GM18520 (cell line): ENCODE data around the gene UBTFL1.
A peak's percentile ranks its signal among the peaks of the same experiment; 100 is the strongest.
"Not testable (repeated sequence)": the region's sequence is repeated elsewhere in the genome, so short reads cannot be mapped to it uniquely, and the experiment has no call there.

Source experiments
- ATAC-seq: cut with Tn5 transposase; IDR thresholded peaks from one replicate; pipeline ENCODE4 v1.9.1; 2021; ENCODE audit not compliant: unreplicated experiment

Gene UBTFL1

GRCh38 chr11:90085650-90086049 lies at the start of gene UBTFL1:
TSS of gene UBTFL1 (plus strand) at chr11:90085950. CDS start at chr11:90085950, 0 bp downstream.
- ATAC-seq, result not testable (repeated sequence)

- not testable (repeated sequence) for ATAC-seq
Measured at GRCh38 chr11:90051591-90052209, 34.0 kb upstream of the UBTFL1 start.

- not testable (repeated sequence) for ATAC-seq
Measured at GRCh38 chr11:90052311-90052710, 33.4 kb upstream of the UBTFL1 start.

GRCh38 chr11:90053545-90053944 lies 32.2 kb upstream of the UBTFL1 start:
- ATAC-seq, result not testable (repeated sequence)

- ATAC-seq, result not testable (repeated sequence)
Measured at GRCh38 chr11:90088731-90089130, 3.0 kb downstream of the UBTFL1 start.

- not testable (repeated sequence) for ATAC-seq
Measured at GRCh38 chr11:90095230-90095924, 9.6 kb downstream of the UBTFL1 start.

- ATAC-seq, result not testable (repeated sequence)
Measured at GRCh38 chr11:90098261-90098660, 12.5 kb downstream of the UBTFL1 start.

- ATAC-seq, result no peak
Measured at GRCh38 chr11:90100431-90100830, 14.7 kb downstream of the UBTFL1 start.

- no peak for ATAC-seq
Measured at GRCh38 chr11:90113541-90113940, 27.8 kb downstream of the UBTFL1 start.

GRCh38 chr11:90120191-90120590 lies 34.4 kb downstream of the UBTFL1 start:
- no peak for ATAC-seq

GRCh38 chr11:90124371-90124770 lies 38.6 kb downstream of the UBTFL1 start:
- no peak for ATAC-seq

- no peak for ATAC-seq
Measured at GRCh38 chr11:90124946-90125345, 39.2 kb downstream of the UBTFL1 start.

- ATAC-seq, result no peak
Measured at GRCh38 chr11:90133560-90134477, 48.1 kb downstream of the UBTFL1 start.

- ATAC-seq, result peak; percentile 58
Measured at GRCh38 chr11:90134478-90135003, 48.8 kb downstream of the UBTFL1 start, which contains the start of gene NAALAD2. TSS of gene NAALAD2 (plus strand) at chr11:90134663. CDS start at chr11:90134759, 96 bp downstream.

GRCh38 chr11:90135016-90135415 lies 49.3 kb downstream of the UBTFL1 start:
- ATAC-seq, result no peak
